OCI-LY3 (cell line): ENCODE data around the gene SLF2.

Experiments used
- H2AFZ ChIP-seq: fragments of 200-600, 300-600 bp; shearing (Covaris generic); 2 replicates; pipeline ENCODE4 v1.6.0; 2014; ENCODE audit warnings: antibody characterized with exemption, low read depth, low read length
- H3K27ac ChIP-seq: fragments of 200-600, 300-600 bp; sonication (generic); 2 replicates; pipeline ENCODE4 v1.5.1; 2014; ENCODE audit warnings: mild to moderate bottlenecking, low read length, moderate library complexity, mixed read lengths
- H3K27me3 ChIP-seq: fragments of 200-600, 300-600 bp; sonication (generic); 2 replicates; pipeline ENCODE4 v1.6.1; 2014; ENCODE audit warnings: low read depth, low read length, mixed read lengths
- H3K36me3 ChIP-seq: fragments of 200-600, 300-600 bp; sonication (generic); replicated peaks from 2 replicates; pipeline ENCODE3; 2014; ENCODE audit warnings: low read depth, low read length, mixed read lengths
- H3K4me1 ChIP-seq: fragments of 300-600, 200-600 bp; sonication (generic); 2 replicates; pipeline ENCODE4 v1.6.1; 2014; ENCODE audit warnings: low read length, mixed read lengths
- H3K4me2 ChIP-seq: fragments of 200-600, 300-600 bp; sonication (generic); 2 replicates; pipeline ENCODE4 v1.6.1; 2014; ENCODE audit warnings: low read length, mixed read lengths
- H3K4me3 ChIP-seq: fragments of 300-600, 200-600 bp; sonication (generic); 2 replicates; pipeline ENCODE4 v1.5.1; 2014; ENCODE audit warnings: antibody characterized with exemption, mild to moderate bottlenecking, low read length, moderate library complexity
- H3K79me2 ChIP-seq: fragments of 300-600, 200-600 bp; shearing (Covaris generic); 2 replicates; pipeline ENCODE4 v1.6.1; 2014; ENCODE audit warnings: mild to moderate bottlenecking, low read length, mixed read lengths
- H3K9ac ChIP-seq: fragments of 300-600, 200-600 bp; shearing (Covaris generic); 2 replicates; pipeline ENCODE4 v1.6.0; 2014; ENCODE audit warnings: mild to moderate bottlenecking, low read length, moderate library complexity
- H3K9me3 ChIP-seq: fragments of 200-600, 300-600 bp; shearing (Covaris generic); 2 replicates; pipeline ENCODE4 v1.6.1; 2014; ENCODE audit warnings: low read length, mixed read lengths; ENCODE audit not compliant: insufficient read depth
- H4K20me1 ChIP-seq: fragments of 200-600, 300-600 bp; sonication (generic); 2 replicates; pipeline ENCODE4 v1.6.1; 2016; ENCODE audit warnings: low read length, mixed read lengths; ENCODE audit not compliant: insufficient read depth
- EZH2phosphoT487 ChIP-seq: fragments of 200-600 bp; shearing (Covaris generic); IDR thresholded peaks from 2 replicates; pipeline ENCODE4 v1.6.1; 2018; ENCODE audit warnings: antibody characterized with exemption, mixed run types, low read depth
- TF ChIP-seq, protein P1 (sequence below): fragments of 200-600, 300-600 bp; sonication (generic); IDR thresholded peaks from 2 replicates; pipeline ENCODE4 v1.5.1; 2014; ENCODE audit warnings: antibody characterized with exemption, low read length, low read depth

SLF2 gene

DNA sequence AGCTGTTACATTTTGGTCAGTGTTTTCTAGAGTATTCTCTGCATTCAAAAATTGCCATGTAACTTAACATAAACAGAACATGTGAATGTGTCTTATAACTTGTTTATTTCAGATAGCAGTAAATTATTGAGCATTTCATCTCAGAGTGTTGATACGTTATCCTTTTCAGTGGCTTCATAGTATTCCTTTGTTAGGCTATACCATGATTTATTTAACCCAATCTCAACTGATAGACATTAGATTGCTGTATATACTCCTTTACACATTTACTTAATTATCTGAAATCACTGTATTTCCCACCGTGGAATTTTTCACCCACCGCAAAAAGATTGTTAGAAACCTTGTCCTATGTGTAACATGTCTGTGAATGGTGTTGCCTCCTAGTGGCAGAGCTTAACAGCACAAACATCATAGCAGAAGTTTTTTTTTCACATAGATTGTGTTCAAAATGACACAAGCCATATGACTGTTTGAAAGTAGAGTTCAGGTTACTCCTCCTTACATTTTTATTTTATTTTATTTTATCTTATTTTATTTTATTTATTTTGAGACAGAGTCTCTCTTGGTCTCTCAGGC, 21.4 kb downstream of the SLF2 start:
- H3K36me3 ChIP-seq, result peaks cover 27% of the 10 kb centered on the region
- H3K4me3 ChIP-seq, result no peak overlapping the region
- H3K9me3 ChIP-seq, result no peaks in the 10 kb centered on the region
- no peaks in the 10 kb centered on the region for H3K27me3 ChIP-seq
- no peak overlapping the region for H3K4me2 ChIP-seq
- no peaks in the 10 kb centered on the region for H4K20me1 ChIP-seq
- H3K9ac ChIP-seq, result no peak overlapping the region
- no peak overlapping the region for H3K27ac ChIP-seq
- no peaks in the 10 kb centered on the region for H3K4me1 ChIP-seq
- TF ChIP-seq, protein P1, sequence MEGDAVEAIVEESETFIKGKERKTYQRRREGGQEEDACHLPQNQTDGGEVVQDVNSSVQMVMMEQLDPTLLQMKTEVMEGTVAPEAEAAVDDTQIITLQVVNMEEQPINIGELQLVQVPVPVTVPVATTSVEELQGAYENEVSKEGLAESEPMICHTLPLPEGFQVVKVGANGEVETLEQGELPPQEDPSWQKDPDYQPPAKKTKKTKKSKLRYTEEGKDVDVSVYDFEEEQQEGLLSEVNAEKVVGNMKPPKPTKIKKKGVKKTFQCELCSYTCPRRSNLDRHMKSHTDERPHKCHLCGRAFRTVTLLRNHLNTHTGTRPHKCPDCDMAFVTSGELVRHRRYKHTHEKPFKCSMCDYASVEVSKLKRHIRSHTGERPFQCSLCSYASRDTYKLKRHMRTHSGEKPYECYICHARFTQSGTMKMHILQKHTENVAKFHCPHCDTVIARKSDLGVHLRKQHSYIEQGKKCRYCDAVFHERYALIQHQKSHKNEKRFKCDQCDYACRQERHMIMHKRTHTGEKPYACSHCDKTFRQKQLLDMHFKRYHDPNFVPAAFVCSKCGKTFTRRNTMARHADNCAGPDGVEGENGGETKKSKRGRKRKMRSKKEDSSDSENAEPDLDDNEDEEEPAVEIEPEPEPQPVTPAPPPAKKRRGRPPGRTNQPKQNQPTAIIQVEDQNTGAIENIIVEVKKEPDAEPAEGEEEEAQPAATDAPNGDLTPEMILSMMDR, result peak; percentile 33
- TF ChIP-seq EZH2phosphoT487, result no peak
- H3K79me2 ChIP-seq, result no peaks in the 10 kb centered on the region
- H2AFZ ChIP-seq, result no peak overlapping the region

DNA sequence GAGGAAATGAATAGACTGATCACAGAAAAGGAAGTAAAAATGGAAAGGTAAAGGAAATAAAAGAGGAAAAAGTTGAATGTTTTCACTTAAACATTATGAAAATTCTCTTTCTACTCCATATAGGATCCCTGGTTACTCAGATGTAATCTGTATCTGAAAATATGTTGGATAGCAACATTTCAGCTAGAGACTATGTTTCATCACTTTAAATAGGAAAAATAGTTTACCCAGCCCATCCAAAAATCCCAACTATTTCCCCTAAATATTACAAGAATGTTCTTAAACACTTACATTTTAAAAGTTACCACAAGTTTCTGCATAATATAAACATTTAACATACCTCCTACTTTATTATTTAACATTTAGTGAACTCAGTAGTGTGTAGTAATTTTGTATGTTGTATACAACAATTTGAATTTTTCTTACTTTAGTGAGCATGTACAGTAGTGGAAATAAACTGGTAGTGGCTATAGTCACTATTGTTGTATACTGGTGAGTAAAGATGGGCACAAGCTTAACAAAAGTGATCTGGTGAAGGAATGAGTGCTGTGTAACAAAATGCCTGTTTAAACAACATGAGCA, 27.1 kb downstream of the SLF2 start:
- H3K79me2 ChIP-seq, result no peaks in the 10 kb centered on the region
- no peak overlapping the region for H3K4me2 ChIP-seq
- peaks cover 13% of the 10 kb centered on the region for H3K36me3 ChIP-seq
- H3K4me3 ChIP-seq, result no peak overlapping the region
- TF ChIP-seq, protein P1, result no peak
- no peak for TF ChIP-seq EZH2phosphoT487
- H3K9me3 ChIP-seq, result no peaks in the 10 kb centered on the region
- no peak overlapping the region for H3K9ac ChIP-seq
- no peak overlapping the region for H3K27ac ChIP-seq
- H3K27me3 ChIP-seq, result no peaks in the 10 kb centered on the region
- no peak overlapping the region for H2AFZ ChIP-seq
- H3K4me1 ChIP-seq, result no peaks in the 10 kb centered on the region
- H4K20me1 ChIP-seq, result no peaks in the 10 kb centered on the region

DNA sequence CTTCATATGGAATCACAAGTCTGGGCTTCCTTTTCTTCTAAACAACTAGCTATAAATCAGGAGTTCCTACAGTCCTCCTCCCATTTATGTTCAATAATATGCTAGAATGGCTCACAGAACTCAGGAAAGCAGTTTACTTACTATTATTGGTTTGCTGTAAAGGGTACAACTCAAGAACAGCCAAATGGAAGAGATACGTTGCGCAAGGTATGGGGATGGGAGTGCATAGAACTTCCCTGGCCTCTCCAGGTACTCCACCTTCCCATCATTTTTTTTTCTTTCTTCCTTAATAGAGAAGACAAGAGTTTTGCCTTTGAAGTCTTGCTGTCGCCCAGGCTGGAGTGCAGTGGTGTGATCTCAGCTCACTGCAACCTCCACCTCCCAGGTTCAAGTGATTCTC, 29.5 kb downstream of the SLF2 start:
- H4K20me1 ChIP-seq, result no peaks in the 10 kb centered on the region
- no peak overlapping the region for H3K9ac ChIP-seq
- H3K4me2 ChIP-seq, result no peak overlapping the region
- no peaks in the 10 kb centered on the region for H3K27me3 ChIP-seq
- peaks cover 13% of the 10 kb centered on the region for H3K36me3 ChIP-seq
- no peak overlapping the region for H2AFZ ChIP-seq
- no peaks in the 10 kb centered on the region for H3K79me2 ChIP-seq
- no peaks in the 10 kb centered on the region for H3K4me1 ChIP-seq
- H3K4me3 ChIP-seq, result no peak overlapping the region
- no peak overlapping the region for H3K27ac ChIP-seq
- no peaks in the 10 kb centered on the region for H3K9me3 ChIP-seq
- TF ChIP-seq, protein P1, result no peak
- no peak for TF ChIP-seq EZH2phosphoT487

DNA sequence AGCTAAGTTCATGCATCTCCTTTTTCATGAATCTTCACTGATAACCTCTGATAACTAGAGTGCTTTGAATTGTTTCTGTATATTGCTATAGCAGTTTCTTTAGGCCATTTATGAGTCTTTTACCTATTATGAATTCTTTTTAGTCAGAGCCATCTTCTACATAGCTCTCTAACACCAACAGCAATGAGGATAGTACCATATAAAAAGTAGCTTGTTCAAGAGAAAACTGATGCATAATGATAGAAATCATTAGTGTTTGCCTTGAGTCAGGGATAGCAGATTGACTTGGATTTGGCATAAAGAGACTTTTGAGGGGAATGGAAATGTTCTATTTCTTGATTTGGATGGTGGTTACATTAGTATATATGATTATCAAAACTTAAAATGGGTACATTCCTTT, 30.7 kb downstream of the SLF2 start:
- Histone ChIP-seq H3K27me3 (no peaks in the 10 kb centered on the region), H3K27ac (no peak overlapping the region), H2AFZ (no peak overlapping the region), H3K4me1 (no peaks in the 10 kb centered on the region), H4K20me1 (no peaks in the 10 kb centered on the region), H3K4me2 (no peak overlapping the region), H3K4me3 (no peak overlapping the region), H3K79me2 (no peaks in the 10 kb centered on the region), H3K9ac (no peak overlapping the region), H3K36me3 (peaks cover 10% of the 10 kb centered on the region), H3K9me3 (no peaks in the 10 kb centered on the region)
- TF ChIP-seq, protein P1, result no peak
- TF ChIP-seq EZH2phosphoT487, result no peak
